Subcutaneous adipose tissue (tissue), 4 donors: ENCODE results near the gene BLOC1S4. TPM values are rescaled to one million over a fixed set of nuclear protein-coding genes. Genes with fewer than 3 reads are reported as not detected.

Experiments used
- total RNA-seq, 4 donors: library from RNA; depleted of rRNA; stranded (reverse); fragments of >200 nt; gene quantifications; one replicate each; pipeline ENCODE4 v1.1.0, GENCODE V29; 2016
- TF ChIP-seq, protein P1 (sequence below): fragments of 450-650 bp; IDR thresholded peaks from one replicate; pipeline ENCODE4 v1.5.1; 2016; ENCODE audit warnings: low read depth, mild to moderate bottlenecking, control low read depth, antibody characterized with exemption, moderate library complexity

Gene BLOC1S4
- total RNA-seq, 4 donors from 2014 or later = 6.4 to 15.3 (median 13.1) TPM

DNA sequence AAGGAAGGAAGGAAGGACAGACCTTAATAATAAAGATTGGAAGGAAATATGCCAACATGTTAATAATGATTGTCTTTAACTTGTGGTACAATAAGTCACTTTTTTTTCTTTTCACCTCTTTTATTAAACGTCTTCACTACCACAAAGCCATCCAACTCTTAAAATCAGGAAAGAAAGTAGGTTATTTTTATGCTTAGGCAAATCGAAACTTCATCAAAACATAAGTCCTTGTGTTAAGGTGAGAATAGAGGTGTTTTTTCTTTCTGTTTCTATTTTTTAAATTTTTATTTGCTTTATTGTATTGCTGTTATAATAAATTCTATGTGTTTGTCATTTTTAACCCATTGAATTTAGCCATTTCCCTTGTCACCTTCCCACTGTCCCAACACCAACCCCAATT lies 26.5 kb downstream of the BLOC1S4 start:
- TF ChIP-seq, protein P1, sequence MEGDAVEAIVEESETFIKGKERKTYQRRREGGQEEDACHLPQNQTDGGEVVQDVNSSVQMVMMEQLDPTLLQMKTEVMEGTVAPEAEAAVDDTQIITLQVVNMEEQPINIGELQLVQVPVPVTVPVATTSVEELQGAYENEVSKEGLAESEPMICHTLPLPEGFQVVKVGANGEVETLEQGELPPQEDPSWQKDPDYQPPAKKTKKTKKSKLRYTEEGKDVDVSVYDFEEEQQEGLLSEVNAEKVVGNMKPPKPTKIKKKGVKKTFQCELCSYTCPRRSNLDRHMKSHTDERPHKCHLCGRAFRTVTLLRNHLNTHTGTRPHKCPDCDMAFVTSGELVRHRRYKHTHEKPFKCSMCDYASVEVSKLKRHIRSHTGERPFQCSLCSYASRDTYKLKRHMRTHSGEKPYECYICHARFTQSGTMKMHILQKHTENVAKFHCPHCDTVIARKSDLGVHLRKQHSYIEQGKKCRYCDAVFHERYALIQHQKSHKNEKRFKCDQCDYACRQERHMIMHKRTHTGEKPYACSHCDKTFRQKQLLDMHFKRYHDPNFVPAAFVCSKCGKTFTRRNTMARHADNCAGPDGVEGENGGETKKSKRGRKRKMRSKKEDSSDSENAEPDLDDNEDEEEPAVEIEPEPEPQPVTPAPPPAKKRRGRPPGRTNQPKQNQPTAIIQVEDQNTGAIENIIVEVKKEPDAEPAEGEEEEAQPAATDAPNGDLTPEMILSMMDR = no peak

DNA sequence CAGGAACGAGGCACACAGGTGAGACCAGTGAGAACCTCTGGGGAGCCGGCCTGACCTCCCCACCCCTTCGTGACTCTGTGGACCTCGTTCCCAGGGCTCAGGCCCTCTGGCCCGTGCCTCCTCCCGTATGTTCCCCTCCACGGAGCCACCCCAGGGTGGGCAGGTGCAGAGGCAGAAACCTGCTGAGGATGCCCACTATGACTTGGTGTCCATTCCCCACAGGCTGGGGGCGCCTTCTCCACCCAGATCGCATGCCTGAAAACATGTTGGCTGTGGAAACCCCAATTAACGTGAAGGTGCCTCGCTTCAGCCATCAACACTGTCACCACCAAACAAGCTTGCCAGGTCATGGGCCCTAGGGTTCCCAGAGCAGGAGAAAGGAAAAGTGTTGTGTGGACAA lies 27.0 kb downstream of the BLOC1S4 start:
- TF ChIP-seq, protein P1 = no peak

DNA sequence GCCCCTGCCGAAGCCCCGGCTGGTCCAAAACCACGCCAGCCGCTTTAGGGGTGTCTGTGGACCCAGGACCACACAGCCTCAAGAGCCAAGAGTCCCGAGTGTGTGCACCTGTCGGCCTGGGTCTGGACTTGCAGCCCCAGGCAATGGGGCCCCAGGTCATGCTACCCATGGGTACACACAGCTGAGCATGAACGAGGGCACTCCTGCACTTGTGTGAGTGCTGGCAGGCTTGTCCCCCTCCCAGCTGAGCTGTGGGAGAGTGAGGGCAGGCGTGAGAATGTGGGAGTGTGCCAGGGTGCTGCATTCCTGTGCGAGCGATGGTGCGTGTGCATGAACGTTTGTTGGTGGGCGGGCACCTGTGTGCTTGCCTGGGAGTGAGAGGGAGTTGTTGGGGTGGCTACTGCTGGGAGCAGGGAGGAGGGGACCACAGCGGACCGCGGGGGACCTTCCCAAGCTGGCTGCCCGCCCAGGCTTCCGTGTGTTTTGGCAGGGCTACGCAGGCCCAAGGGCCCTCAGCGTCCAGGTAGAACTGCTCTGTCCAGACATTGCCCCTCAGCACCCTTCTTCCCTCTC lies 30.8 kb downstream of the BLOC1S4 start:
- TF ChIP-seq, protein P1 = no peak

DNA sequence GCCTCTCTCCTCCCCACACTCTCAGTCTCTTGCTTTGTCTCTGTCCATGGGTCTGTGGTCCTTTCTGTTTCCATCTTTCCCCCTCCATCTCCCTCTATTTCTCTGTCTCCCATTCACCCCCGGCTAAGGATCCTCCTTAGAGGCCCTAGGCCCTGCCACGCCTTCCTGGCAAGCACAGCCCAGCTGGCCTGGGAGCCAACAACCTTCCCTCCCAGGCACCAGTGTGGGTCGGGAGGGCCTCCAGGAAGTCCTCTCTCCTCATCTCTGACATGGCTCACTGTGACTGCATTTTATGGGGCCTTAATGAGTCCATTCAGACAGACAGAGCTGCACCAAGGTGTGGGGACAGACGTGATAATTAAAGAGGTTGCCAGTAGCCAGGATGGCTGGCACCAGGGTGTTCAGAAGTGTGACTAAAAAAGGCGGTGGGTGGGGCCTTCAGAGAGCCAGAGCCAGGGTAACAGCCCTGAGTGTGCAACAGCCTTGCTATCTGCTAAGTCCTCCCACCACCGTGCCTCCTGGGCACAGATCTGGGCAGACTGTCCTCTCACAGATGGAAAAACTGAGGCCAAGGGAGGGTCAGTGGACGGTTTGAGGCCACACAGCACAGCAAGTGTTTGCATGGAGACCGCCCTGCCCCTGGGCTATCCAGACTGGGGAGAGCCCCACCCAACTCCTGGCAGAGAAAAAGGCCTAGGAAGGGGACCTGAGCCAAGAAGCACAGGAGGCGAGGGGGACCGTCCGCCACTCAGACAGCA lies 31.5 kb downstream of the BLOC1S4 start:
- TF ChIP-seq, protein P1 = no peak

DNA sequence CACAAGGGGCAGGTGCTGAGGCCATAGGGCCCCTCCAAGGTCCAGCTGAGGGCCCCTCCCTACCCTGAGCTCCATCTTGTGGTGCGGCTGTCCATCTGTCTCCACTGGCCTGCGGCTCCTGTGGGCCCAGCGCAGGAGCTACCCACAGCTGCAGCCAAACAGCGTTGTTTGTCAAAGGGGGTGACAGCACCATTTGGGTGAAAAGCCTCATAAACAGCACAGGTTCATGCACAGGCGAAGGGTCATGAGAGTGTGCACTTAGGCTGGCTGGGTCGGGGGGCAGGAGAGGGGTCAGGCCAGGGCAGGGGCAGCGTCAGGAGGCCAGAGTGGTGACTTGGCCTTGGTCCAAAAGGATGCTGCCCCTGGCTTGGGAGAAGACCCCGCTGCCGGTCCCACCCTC lies 32.3 kb downstream of the BLOC1S4 start:
- TF ChIP-seq, protein P1 = no peak

DNA sequence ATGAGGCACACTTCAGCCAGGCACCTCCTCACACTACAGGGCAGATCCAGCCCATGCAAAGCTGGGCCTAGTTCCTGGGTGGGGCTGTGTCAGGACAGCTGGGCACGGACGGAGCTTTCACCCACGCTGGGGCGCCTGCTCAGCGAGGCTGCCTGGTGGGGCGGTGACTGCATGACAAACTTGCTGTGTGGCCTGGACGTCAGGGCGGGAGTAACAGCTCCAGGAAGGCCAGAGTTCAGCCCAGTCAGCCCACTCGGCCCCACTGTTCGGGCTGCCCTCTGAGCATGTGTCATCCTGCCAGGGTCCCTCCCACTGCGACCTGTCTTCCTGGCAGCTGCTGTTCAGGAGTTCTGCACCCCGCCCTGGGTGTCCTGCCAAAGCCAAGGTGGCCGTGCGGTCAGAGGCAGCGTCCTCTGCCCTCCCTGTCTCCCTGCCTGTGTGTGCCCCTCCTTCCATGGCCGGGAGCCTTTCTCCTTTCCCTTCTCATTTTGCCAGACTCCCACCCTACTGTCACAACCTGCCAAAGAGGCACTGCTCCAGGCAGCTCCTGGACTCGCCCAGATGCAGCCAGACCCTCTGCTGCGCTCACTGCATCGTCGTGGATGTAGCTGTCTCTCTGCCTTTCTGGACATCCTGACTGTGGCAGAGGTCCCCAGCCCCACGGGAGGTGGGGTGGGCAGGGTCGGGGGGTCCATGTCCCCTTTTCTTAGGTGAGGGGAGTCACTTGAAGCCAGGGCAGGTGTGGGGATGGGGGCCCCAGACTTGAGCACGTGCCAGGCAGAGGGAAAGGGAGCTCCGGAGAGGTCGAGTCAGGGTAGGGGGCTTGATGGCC lies 33.6 kb downstream of the BLOC1S4 start:
- TF ChIP-seq, protein P1 = no peak
